Spleen (tissue), 7 donors: ENCODE results near the gene KIT.

Source experiments
- CTCF ChIP-seq, 11 experiments: fragments of 200-600 bp in 7 of 11; fragments of 450-650 bp in 4 of 11; sonication (generic) in 4 of 11; IDR thresholded peaks in 8 of 11; conservative IDR thresholded peaks in 3 of 11; 1 replicate in 7 of 11; 2 replicates in 4 of 11; pipeline versions ENCODE4 v1.4.0 to v1.8.0; 2016 to 2021; ENCODE audit warnings: antibody characterized with exemption in 11 of 11, inconsistent platforms in 4 of 11, mild to moderate bottlenecking in 1 of 11
- POLR2A ChIP-seq, 3 donors: fragments of 450-650 bp; IDR thresholded peaks; one replicate each; pipeline ENCODE4 v1.5.1; 2017; ENCODE audit warnings: antibody characterized with exemption in 3 of 3, mild to moderate bottlenecking in 1 of 3
- donor health status: DM: no; HTN: no; CAD: no; lungs with moderate emphysema.
- donor health status: DM: no; HTN: no; CAD: no.
- donor health status: DM: no; HTN: no; CAD: no.

GRCh38 chr4:54723820-54724219 lies 66.1 kb downstream of the KIT start:
- TF ChIP-seq POLR2A (IDR thresholded peaks at IDR 0.05) = no peak
- no peak for TF ChIP-seq CTCF (IDR thresholded peaks at IDR 0.05 in 8 of 11, conservative IDR thresholded peaks at IDR 0.05 in 3 of 11)
